HG03103 (cell line): ENCODE results near the gene RENBP.

ENCODE experiments used
- ATAC-seq: cut with Tn5 transposase; IDR thresholded peaks from one replicate; pipeline ENCODE4 v1.9.1; 2021; ENCODE audit warnings: low read depth; ENCODE audit not compliant: unreplicated experiment

Gene RENBP

GRCh38 chrX:153922932-153923857 is 21.2 kb downstream of the RENBP start:
- no peak for ATAC-seq

- no peak for ATAC-seq
Observed at GRCh38 chrX:153921511-153922446, 22.7 kb downstream of the RENBP start.

- ATAC-seq = no peak
Observed at GRCh38 chrX:153921070-153921469, 23.4 kb downstream of the RENBP start.

GRCh38 chrX:153920546-153920945 is 23.9 kb downstream of the RENBP start:
- no peak for ATAC-seq

- ATAC-seq = no peak
Observed at GRCh38 chrX:153919281-153919680, 25.2 kb downstream of the RENBP start.

GRCh38 chrX:153917869-153918268 is 26.6 kb downstream of the RENBP start:
- ATAC-seq = no peak

GRCh38 chrX:153913701-153914100 is 30.7 kb downstream of the RENBP start:
- no peak for ATAC-seq

- no peak for ATAC-seq
Observed at GRCh38 chrX:153913211-153913610, 31.2 kb downstream of the RENBP start.

GRCh38 chrX:153911798-153912197 is 32.6 kb downstream of the RENBP start:
- ATAC-seq = no peak

- no peak for ATAC-seq
Observed at GRCh38 chrX:153910446-153910845, 34.0 kb downstream of the RENBP start.

- no peak for ATAC-seq
Observed at GRCh38 chrX:153909980-153910360, 34.5 kb downstream of the RENBP start.

GRCh38 chrX:153909024-153909979 is 35.1 kb downstream of the RENBP start:
- no peak for ATAC-seq

- ATAC-seq = no peak
Observed at GRCh38 chrX:153908219-153908860, 36.1 kb downstream of the RENBP start.

GRCh38 chrX:153907456-153907855 is 37.0 kb downstream of the RENBP start:
- ATAC-seq = no peak

GRCh38 chrX:153906126-153906917 is 38.1 kb downstream of the RENBP start:
- no peak for ATAC-seq

- no peak for ATAC-seq
Observed at GRCh38 chrX:153905481-153906095, 38.9 kb downstream of the RENBP start.

- no peak for ATAC-seq
Observed at GRCh38 chrX:153903991-153904957, 40.2 kb downstream of the RENBP start, which contains the start of gene AVPR2. Gene AVPR2, plus strand, starts transcription at chrX:153904673. Its CDS starts 473 bp downstream, at chrX:153905146.
